ENCODE data around the gene KCNQ1.
"Not testable (repeated sequence)": the region's sequence is repeated elsewhere in the genome, so short reads cannot be mapped to it uniquely, and the experiment has no call there.

KCNQ1 gene

DNA sequence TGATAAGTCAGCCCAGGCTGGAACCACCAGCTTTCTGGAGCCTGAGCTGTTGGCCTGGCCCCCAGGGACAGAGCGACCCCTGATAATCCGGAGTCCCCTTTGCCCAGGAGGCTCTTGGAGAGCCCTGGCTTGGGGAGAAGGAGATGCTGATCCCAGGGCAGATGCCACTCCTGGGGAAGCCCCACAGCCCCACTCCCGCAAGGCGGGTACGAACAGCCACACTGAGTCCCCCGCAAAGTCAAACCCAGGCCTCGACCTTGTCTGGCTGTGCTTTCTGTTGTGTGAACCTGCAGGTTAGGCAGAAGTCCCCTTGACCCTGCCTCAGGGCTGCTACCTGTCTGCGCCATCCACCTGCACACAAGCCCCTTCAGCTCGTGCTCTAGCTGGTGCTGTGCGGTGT lies 147.0 kb downstream of the KCNQ1 start:
- DNase-seq (ENCODE audit: low spot score): no peak

DNA sequence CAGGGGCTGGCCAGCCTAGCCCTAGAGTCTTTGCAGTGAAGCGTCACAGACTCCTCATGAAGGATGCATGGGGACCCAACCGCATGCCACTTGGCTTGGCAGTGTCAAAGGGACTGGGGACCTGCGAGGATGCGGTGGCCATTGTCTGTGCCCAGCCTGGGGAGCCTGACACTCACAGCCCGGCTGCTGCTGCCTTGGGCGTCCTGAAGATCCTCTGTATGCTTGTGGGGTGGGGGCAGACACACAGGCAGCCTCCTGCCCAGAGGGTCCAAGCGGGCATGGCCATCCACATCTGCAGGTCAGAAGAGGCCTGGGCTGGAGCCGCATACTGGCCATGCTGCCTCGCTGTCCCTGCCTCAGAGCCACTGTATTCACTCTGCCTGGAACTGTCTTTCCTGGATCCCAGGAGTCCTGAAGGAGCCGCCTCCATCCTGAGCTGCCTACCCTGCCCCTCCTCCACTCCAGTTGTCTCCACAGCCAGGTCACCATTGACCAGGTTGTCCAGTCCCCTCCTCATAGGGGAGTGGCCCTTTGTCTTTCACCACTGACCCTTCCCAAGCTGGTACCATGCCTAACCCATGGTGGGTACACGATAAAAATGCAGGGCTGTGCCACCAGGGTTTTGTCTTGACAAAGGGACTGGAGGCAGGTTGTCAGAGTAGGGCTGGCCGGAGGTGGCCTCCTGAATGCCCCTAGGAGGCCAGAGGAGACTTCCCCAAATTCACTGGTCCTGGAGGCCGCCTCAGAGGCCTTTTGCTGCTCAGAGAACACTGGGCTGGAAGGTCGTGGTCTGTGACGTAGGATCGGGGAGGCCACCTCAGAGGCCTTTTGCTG lies 148.0 kb downstream of the KCNQ1 start:
- no peak for DNase-seq (ENCODE audit: low spot score)

DNA sequence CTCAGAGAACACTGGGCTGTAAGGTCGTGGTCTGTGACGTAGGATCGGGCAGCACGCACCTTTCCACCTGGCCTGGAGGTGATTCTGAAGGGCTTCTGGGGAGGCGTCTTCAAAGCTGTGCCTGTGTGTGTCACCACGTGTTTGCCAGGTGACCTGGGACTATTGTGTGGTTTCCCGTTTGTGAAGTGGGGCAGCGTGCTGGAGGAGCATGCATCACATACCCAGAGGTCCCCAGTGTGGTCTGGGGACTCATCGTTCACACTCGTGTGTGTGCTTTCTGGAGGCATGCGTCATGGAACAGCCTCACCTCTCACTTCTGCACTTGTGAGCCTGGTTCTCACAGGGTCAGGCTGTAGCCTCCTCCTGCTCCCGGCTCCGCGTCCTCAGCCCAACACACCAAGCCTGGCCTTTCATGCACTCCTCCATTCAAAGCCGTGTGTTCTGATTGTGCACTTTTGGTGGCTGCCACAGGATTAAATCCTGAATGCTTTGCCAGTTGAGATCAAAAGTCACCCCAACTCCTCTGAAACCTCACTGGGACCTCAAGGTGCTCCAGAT lies 148.7 kb downstream of the KCNQ1 start:
- DNase-seq (ENCODE audit: low spot score): no peak

DNA sequence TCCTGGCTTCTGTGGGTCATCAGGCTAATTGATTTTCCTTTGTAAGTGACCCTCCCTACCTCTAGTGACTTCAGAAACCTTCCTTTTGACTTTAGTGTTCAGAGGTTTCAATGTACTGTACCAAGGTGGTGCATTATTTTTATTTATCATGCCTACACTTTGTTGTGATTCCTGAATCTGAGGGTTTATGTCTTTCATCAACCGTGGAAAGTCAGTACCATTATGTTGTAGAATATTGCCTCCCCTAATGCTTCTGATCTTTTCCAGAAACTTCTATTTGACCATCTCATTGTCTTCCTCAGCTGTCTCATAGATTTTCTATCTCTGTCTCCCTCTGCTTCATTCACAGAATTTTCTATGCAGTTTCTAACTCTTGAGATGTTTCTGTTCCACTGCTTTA lies 149.5 kb downstream of the KCNQ1 start:
- DNase-seq (ENCODE audit: low spot score): no peak

DNA sequence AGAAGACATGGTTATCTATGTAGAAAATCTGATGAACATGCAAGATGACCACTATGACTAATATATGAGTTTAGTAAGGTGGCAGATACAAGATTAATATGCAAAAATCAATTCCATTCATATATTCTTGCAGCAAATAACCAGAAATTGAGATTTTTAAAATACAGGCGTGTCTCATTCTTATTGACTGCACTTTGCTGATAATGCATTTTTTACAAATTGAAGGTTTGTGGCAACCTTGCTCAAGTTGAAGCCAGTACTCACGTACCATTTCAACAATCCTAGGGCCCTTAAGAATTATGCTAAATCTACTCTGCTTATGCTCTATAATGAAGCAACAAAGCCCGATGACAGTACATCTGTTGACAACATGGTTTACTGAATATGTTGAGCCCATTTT lies 150.4 kb downstream of the KCNQ1 start:
- no peak for DNase-seq (ENCODE audit: low spot score)

DNA sequence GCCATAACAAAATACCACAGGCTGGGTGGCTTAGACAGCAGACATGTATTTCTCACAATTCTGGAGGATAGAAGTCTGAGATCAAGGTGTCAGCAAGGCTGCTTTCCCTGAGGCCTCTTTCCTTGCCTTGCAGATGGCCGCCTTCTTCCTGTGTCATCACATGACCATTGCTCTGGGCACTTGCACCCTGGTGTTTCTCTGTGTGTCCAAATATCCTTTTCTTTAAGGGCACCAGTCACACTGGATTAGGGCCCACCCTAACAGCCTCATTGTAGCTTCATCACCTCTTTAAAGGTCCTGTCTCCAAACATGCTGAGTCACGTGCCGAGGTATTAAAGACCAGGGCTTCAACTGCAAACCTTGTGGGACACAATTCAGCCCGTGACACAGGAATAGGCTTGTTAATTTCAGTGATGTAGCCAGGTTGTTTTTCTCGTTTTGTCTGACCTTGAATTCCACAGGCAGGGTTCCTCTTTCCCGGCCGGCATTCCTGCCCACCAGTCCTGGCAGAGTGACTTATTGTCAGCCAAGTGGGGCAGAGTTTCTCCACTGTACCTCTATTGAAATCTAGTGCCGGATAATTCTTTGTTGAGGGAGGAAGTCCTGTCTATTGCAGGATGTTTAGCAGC lies 154.9 kb downstream of the KCNQ1 start:
- DNase-seq (ENCODE audit: low spot score): no peak

DNA sequence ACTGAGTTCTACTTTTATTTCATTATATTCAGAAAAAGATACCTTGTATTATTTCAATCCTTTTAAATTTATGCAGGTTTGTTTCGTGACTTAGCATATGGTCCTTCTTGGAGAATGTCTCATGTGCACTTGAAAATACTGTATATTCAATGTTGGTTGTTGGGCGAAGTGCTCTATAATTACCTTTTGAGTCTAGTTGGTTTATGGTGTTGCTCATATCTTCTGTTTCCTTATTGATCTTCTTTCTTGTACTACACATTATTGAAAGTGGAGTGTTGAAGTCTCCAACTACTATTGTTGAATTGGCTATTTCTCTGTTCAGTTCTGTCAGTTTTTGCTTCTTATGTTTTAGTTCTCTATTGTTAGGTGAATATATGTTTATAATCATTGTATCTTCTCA lies 164.5 kb downstream of the KCNQ1 start:
- no peak for DNase-seq (ENCODE audit: low spot score)

DNA sequence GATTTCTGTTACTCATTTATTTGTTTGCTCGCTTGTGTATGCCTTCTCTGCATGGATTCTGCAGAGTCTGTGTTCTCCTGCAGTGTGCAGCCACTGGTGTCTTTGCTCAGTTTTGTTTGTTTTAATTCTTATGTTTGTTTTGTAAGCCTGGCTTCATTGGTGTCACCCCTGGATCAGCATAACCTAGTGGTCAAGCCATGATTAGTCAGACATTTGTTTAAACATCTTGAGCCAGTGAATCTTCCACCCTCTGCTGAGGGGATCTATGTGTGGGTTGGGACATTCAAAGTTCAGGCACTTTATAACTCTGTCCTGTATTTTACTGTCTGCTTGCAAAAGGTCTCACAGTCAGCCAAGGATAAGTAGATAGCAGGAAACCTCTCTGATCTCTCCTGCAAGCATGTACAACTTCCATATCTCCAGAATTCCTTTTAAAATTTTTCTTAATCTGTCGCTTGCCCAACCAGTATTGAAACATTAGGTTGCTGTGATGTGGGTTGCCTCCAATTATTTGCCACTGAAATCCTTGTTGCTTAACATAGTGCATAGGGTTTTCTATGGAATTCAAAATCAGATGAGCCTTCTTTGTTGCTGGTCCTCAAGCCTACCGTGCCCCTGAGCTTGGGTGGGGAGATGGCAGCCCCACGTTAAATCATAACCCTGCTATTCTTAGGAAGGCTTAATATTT lies 168.2 kb downstream of the KCNQ1 start:
- DNase-seq (ENCODE audit: low spot score): no peak

DNA sequence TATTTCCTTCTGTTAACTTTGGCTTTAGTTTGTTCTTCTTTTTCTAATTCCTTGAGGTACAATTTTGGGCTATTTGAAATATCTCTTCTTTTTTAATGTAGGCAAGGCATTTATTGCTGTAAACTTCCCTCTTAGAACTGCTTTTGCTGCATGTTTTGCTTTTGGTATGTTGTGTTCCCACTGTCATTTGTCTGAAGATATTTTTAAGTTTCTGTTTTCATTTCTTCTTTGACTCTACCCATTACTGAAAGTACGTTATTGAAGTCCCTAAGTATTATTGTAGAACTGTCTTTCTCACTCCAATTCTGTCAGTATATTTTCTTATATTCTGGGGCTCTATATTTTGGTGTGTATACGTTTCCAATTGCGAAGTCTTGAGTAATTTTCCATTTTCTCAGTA lies 177.1 kb downstream of the KCNQ1 start:
- no peak for DNase-seq (ENCODE audit: low spot score)

DNA sequence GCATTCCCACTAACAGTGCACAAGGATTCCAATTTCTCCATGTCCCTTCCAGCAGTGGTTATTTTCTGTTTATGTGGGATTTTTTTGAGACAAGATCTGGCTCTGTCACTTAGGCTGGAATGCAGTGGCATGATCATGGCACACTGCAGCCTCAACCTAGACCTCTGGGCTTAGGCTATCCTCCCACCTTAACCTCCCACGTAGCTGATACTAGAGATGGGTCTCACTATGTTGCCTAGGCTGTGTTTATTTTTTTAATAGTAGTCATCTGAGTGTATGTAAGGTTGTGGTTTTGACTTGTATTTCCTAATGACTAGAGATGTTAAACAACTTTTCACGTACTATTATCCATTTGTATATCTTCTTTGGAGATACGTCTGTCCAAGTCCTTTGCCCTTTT lies 180.4 kb downstream of the KCNQ1 start:
- DNase-seq (ENCODE audit: low spot score): no peak

DNA sequence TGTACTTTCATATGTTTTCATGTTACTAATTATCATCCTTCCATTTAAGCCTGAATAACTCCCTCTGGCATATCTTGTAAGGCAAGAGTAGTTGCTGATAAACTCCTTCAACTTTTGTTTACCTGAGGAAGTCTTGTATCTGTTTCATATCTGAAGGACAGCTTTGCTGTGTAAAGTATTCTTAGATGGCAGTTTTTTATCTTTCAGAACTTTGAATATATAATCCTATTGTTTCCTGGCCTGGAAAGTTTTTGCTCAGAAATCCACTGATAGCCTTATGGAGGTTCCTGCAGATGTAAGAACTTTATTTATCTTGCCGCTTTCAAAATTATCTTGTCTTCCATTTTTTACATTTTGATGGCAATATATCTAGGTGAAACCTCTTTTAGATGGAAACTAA lies 185.9 kb downstream of the KCNQ1 start:
- DNase-seq (ENCODE audit: low spot score): no peak

DNA sequence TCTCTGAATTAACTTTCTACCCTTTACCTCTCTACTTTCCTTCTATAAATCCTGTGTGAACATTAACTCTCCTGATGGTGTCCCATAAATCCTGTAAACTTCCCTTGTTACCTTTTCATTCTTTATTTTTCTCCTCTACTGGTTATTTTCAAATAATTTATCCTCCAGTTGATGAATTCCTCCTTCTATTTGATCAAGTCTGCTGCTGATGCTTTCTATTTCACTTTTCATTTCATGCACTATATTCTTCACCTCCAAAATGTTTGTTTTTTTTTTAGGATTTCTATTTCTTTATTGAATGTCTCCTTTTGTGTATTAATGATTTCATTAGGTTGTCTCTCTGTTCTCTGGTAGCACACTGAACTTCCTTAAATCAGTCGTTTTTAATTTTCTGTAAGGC lies 186.4 kb downstream of the KCNQ1 start:
- DNase-seq (ENCODE audit: low spot score): no peak

DNA sequence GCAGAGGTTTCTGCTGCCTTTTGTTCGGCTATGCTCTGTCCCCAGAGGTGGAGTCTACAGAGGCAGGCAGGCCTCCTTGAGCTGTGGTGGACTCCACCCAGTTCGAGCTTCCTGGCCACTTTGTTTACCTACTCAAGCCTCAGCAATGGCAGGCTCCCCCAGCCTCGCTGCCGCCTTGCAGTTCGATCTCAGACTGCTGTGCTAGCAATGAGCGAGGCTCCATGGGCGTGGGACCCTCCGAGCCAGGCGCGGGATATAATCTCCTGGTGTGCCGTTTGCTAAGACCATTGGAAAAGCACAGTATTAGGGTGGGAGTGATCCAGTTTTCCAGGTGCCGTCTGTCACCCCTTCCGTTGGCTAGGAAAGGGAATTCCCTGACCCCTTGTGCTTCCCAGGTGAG lies 195.0 kb downstream of the KCNQ1 start:
- DNase-seq (ENCODE audit: low spot score): not testable (repeated sequence)

DNA sequence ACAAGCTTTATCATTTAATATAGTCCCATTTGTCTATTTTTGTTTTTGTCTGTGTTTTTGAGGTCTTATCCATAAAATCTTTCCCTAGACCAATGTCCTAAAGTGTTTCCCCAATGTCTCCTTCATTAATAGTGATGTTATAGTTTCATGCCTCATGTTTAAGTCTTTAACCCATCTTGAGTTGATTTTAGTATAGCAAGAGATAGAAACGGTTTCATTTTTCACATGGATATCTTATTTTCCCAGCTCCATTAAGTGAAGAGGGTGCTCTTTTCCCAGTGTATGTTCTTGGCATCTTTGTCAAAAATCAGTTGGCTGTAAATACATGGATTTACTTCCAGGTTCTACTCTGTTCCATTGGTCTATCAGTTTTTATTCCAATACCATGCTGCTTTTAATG lies 196.8 kb downstream of the KCNQ1 start:
- DNase-seq (ENCODE audit: low spot score): no peak

DNA sequence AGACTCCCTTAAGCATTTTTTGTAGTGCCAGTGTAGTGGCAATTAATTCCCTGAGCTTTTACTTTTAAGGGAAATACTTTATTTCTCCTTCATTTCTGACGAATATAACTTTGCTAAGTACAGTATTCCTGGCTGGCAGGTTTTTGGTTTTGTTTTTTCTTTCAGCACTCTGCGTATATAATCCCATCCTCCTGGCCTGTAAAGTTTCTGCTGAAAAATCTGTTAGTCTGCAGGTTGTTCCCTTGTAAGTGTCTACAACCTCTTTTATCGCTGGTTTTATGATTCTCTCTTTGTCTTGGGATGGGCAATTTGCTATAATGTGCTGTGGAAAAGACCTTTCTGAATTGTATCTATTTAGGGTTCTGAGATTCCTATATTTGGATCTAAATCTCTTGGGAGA lies 198.9 kb downstream of the KCNQ1 start:
- DNase-seq (ENCODE audit: low spot score): no peak

DNA sequence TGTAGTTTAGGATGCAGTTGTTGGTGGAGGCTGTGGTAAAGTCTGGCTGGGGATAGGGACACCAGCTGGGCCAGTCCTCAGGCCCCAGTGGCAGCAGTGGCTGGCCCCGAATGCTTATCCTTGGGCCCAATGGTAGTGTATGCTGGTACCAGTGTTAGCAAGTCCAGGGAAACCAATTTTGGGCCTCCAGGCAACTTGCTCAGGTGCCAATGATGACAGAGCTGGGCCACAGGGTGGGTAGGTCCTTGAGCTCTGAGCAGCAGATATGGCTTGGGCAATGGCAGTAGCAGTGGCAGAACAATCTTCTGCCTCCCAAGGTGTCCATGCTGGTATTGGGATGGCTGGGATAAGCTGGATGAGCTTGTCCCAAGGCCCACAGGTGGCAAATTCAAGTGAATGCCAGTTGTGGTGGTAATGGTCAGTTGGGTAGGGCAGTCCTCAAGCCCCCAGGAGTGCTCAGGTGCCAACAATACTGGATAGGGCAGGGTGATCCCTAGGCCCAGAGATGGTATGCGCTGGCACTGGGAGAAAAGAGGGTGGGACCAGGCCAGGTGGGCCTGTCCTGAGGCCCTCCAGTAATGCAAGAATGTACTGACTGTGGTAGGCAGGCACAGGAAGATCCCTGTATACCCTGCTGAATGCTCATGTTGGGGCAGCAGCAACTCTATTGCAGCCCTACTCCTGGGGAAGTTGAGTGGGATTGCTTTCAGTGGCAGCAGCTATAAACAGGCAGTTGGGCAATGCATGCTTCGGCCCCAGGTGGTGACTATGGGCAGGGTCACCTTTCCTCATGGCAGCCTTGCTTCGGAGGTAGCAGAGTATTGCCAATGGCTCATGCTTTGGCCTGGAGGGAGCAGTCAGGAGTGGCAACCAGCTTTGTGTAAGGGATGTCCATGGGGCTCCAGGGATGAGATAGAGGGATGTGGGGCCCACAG lies 200.3 kb downstream of the KCNQ1 start:
- no peak for DNase-seq (ENCODE audit: low spot score)

DNA sequence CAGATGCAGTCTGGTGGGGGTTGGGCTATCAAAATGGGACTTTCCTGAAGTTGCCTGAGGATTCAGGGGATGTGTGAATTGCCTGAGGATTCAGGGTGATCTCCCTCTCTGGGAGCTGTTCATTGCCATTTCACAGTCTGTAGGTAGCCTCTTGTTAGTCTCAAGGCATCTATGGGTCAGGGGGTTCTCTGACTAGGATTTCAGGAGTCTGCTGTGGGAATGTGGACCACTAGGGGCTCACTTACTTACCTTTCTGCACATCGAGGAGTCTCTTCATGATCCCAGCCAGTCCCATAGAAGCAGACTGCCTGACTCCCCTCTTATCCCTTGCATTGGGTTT lies 200.9 kb downstream of the KCNQ1 start:
- DNase-seq (ENCODE audit: low spot score): no peak

DNA sequence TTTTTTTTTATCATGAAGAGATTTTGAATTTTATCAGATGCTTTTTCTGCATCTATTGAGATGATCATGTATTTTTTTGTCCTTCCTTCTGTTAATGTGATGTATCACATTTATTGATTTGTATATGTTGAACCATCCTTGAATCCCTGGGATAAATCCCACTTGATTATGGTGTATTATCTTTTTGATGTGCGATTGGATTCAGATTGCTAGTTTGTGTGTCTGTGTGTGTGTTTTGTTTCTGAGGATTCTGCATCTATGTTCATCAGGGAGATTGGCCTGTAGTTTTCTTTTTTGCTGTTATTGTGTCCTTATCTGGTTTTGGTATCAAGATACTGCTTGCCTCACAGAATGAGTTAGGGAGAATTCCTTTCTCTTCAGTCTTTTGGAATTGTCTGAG lies 202.4 kb downstream of the KCNQ1 start:
- DNase-seq (ENCODE audit: low spot score): no peak

DNA sequence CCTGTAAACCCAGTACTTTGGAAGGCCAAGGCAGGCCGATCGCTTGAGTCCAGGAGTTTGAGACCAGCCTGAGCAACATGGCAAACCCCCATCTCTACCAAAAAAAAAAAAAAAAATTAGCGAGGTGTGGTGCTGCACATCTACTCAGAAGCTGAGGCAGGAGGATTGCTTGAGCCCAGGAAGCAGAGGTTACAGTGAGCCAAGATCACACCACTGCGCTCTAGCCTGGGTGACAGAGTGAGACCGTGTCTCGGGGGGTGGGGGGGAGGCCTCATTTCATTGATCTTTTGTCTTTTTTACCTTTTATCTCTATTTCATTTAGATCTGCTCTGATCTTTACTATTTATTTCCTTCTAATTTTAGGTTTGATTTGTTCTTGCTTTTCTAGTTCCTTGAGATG lies 203.1 kb downstream of the KCNQ1 start:
- DNase-seq (ENCODE audit: low spot score): no peak

DNA sequence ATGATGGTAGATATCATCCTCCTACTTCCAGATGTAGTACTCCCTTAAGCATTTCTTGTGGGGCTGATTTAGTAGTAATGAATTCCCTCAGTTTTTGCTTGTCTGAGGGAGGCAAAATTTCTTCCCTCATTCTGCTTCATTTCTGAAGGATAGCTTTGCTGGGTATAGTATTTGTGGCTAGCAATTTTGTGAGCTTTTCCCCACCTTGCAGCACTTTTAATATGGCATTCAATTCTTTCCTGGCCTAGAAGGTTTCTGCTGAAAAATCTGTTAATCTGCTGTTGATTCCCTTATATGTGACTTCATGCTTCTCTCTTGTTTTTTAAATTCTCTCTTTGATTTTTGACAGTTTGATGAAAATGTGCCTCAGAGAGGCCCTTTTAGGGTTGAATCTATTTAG lies 204.6 kb downstream of the KCNQ1 start:
- no peak for DNase-seq (ENCODE audit: low spot score)

DNA sequence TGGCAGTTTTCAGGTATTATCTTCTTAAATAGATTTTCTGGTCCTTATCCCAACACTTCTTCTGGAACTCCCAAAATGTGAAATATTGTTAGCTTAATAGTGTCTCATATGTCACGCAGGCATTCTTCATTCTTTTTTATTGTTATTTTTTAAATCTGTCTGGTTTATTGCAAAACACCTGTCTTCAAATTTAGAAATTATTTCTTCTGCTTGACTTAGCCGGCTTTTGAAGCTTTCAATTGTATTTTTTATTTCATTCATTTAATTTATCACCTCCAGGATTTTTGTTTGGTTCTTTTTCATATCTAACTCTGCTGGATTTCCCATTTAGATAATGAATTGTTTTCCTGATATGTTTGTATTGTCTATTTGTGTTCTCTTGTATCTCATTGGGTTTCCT lies 205.0 kb downstream of the KCNQ1 start:
- no peak for DNase-seq (ENCODE audit: low spot score)

DNA sequence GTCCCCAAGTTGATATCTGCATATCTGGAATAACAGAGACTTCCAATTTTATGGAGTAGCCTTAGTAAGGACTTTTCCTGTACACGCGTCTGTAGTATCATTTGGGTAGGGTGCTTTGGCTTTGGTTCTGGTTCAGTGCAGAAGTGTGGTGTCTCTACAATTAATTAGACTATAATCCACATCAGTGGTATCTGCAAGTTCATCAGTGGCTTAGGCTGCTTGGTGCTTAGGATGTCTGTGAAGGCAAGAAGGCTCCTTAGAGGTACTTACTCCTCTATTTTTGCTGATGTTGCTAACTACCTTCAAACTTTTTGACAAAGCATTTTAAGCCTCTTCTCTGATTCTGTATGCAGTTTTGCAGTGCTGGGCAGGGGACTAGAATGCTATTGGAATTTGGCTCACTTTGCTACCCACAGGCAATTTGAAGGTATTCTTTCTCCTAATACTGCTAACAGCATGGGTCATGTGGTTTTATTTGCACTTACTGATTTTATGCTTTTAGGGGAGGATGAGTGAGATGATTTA lies 205.6 kb downstream of the KCNQ1 start:
- no peak for DNase-seq (ENCODE audit: low spot score)
